Stomach (tissue), 4 donors: ENCODE data around the gene MIB1.

Source experiments
- CTCF ChIP-seq, 7 experiments: fragments of 450-650 bp in 4 of 7; fragments of 200-600 bp in 3 of 7; sonication (generic) in 3 of 7; IDR thresholded peaks; one replicate each; pipeline ENCODE4 v1.5.1; 2016 to 2019; ENCODE audit warnings: antibody characterized with exemption in 7 of 7, control low read depth in 2 of 7, mild to moderate bottlenecking in 1 of 7
- EP300 ChIP-seq: sonication (generic); formaldehyde crosslinking; IDR thresholded peaks from one replicate; pipeline ENCODE4 v1.6.1; 2017; ENCODE audit warnings: antibody characterized with exemption
- POLR2A ChIP-seq, 4 donors: fragments of 450-650 bp; IDR thresholded peaks; one replicate each; pipeline ENCODE4 v1.6.1; 2016; ENCODE audit warnings: antibody characterized with exemption in 4 of 4, control low read depth in 2 of 4, mild to moderate bottlenecking in 1 of 4, moderate library complexity in 1 of 4

- TF ChIP-seq POLR2A (IDR thresholded peaks at IDR 0.05) (no peak), CTCF (IDR thresholded peaks at IDR 0.05) (no peak), EP300 (no peak)
Observed at GRCh38 chr18:21915546-21915945, 175.0 kb downstream of the MIB1 start.
